Tibial nerve (tissue), 4 donors: ENCODE results near the gene SEMA4C.

Experiments used
- EP300 ChIP-seq, 2 donors: sonication (generic); formaldehyde crosslinking; IDR thresholded peaks; one replicate each; pipeline ENCODE4 v1.6.1; 2017; ENCODE audit warnings: antibody characterized with exemption in 2 of 2, mild to moderate bottlenecking in 1 of 2
- POLR2A ChIP-seq, 2 donors: fragments of 450-650 bp; IDR thresholded peaks; one replicate each; pipeline ENCODE4 v1.6.1; 2017; ENCODE audit warnings: antibody characterized with exemption in 2 of 2, mild to moderate bottlenecking in 2 of 2, moderate library complexity in 2 of 2
- TF ChIP-seq, protein P1 (sequence below), 5 experiments: fragments of 200-600 bp in 3 of 5; fragments of 450-650 bp in 2 of 5; sonication (generic) in 3 of 5; IDR thresholded peaks; one replicate each; pipeline ENCODE4 v1.5.1; 2016 to 2019; ENCODE audit warnings: antibody characterized with exemption in 5 of 5, mild to moderate bottlenecking in 3 of 5, moderate library complexity in 2 of 5

DNA sequence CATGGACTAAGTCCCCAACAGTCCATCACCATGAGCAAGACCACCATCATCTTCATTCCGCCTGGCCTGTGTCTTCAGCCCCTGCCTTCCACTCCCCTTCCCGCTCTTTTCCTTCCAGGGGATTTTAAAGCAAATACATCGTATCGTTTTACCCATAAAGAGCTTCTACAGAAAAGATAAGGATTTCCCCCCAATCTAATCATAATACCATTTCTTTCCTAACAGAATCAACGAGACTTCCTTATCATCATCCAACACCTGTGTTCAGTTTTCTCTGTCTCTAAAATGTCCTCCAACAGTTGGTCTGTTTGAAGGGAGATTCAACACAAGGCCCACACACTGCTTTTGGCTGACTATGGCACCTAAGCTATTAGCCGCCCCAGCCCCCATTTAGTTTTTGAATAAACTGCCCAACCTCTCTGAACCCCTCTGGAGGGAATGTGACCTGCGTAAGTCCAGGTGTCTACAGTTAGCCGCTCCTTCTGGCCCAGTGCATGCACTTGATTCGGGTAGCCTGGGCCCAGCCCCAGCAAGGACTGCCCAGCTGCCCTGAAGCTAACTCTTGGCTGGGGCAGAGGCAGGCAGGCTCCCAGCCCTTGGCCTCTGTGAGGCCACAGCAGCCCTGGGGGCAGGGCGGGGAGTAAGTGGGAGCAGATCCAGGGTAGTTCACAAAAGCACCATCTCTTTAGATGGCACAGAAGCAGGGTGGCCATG, 25.3 kb upstream of the SEMA4C start:
- no peak for TF ChIP-seq POLR2A (IDR thresholded peaks at IDR 0.05)
- TF ChIP-seq EP300 (IDR thresholded peaks at IDR 0.05): no peak
- TF ChIP-seq, protein P1, sequence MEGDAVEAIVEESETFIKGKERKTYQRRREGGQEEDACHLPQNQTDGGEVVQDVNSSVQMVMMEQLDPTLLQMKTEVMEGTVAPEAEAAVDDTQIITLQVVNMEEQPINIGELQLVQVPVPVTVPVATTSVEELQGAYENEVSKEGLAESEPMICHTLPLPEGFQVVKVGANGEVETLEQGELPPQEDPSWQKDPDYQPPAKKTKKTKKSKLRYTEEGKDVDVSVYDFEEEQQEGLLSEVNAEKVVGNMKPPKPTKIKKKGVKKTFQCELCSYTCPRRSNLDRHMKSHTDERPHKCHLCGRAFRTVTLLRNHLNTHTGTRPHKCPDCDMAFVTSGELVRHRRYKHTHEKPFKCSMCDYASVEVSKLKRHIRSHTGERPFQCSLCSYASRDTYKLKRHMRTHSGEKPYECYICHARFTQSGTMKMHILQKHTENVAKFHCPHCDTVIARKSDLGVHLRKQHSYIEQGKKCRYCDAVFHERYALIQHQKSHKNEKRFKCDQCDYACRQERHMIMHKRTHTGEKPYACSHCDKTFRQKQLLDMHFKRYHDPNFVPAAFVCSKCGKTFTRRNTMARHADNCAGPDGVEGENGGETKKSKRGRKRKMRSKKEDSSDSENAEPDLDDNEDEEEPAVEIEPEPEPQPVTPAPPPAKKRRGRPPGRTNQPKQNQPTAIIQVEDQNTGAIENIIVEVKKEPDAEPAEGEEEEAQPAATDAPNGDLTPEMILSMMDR (IDR thresholded peaks at IDR 0.05): no peak
